Hypothalamus (tissue), 51 donors: ENCODE results near the gene CRYBG2.
A peak's percentile ranks its signal among the peaks of the same experiment; 100 is the strongest.
"Not testable (repeated sequence)": the region's sequence is repeated elsewhere in the genome, so short reads cannot be mapped to it uniquely, and the experiment has no call there.

Experiments
- DNase-seq, 51 donors: peaks; one replicate each; lab custom pipeline; 2025; lab: John Stamatoyannopoulos, UW

The CRYBG2 gene

GRCh38 chr1:26350701-26351589 is 3.0 kb downstream of the CRYBG2 start:
- no peak for DNase-seq

GRCh38 chr1:26350343-26350700 is 3.6 kb downstream of the CRYBG2 start:
- DNase-seq = no peak

- no peak for DNase-seq
Measured at GRCh38 chr1:26349877-26350244, 4.1 kb downstream of the CRYBG2 start.

GRCh38 chr1:26349188-26349876 is 4.6 kb downstream of the CRYBG2 start:
- no peak for DNase-seq

- DNase-seq = no peak
Measured at GRCh38 chr1:26346274-26347033, 7.5 kb downstream of the CRYBG2 start.

- no peak for DNase-seq
Measured at GRCh38 chr1:26345718-26346117, 8.2 kb downstream of the CRYBG2 start.

GRCh38 chr1:26344147-26344920 is 9.6 kb downstream of the CRYBG2 start:
- DNase-seq = no peak

GRCh38 chr1:26340047-26340481 is 13.9 kb downstream of the CRYBG2 start:
- DNase-seq = no peak

- DNase-seq = no peak
Measured at GRCh38 chr1:26338670-26339069, 15.3 kb downstream of the CRYBG2 start.

- DNase-seq = no peak
Measured at GRCh38 chr1:26337625-26338024, 16.3 kb downstream of the CRYBG2 start.

- no peak for DNase-seq
Measured at GRCh38 chr1:26337206-26337535, 16.8 kb downstream of the CRYBG2 start.

GRCh38 chr1:26336477-26337205 is 17.3 kb downstream of the CRYBG2 start:
- peak in 3 of 51 donors; percentile 5 to 12 (median 5) for DNase-seq

- peak in 2 of 51 donors; percentile 7 to 14 for DNase-seq
Measured at GRCh38 chr1:26335774-26336476, 18.0 kb downstream of the CRYBG2 start.

- not testable (repeated sequence) for DNase-seq
Measured at GRCh38 chr1:26333312-26333711, 20.6 kb downstream of the CRYBG2 start.

GRCh38 chr1:26330276-26330675 is 23.7 kb downstream of the CRYBG2 start:
- DNase-seq = no peak

- not testable (repeated sequence) for DNase-seq
Measured at GRCh38 chr1:26329380-26329779, 24.6 kb downstream of the CRYBG2 start.

- DNase-seq = no peak
Measured at GRCh38 chr1:26328597-26328996, 25.3 kb downstream of the CRYBG2 start.

GRCh38 chr1:26327956-26328362 is 26.0 kb downstream of the CRYBG2 start:
- no peak for DNase-seq

GRCh38 chr1:26324550-26324949 is 29.4 kb downstream of the CRYBG2 start:
- no peak for DNase-seq
